GM21423 (cell line): Measurements from ENCODE around the gene PPIE.

ENCODE experiments used
- ATAC-seq: cut with Tn5 transposase; IDR thresholded peaks from one replicate; pipeline ENCODE4 v1.9.1; 2021; ENCODE audit warnings: mild to moderate bottlenecking, moderate library complexity; ENCODE audit not compliant: unreplicated experiment

The PPIE gene

GRCh38 chr1:39800471-39800835 is 61.8 kb downstream of the PPIE start:
- ATAC-seq = no peak

- ATAC-seq = no peak
These were observed 64.0 kb downstream of the PPIE start for GRCh38 chr1:39802496-39803260.

- ATAC-seq = no peak
These were observed 66.7 kb downstream of the PPIE start for GRCh38 chr1:39805385-39805784.

GRCh38 chr1:39808784-39809517 is 70.3 kb downstream of the PPIE start:
- no peak for ATAC-seq

DNA sequence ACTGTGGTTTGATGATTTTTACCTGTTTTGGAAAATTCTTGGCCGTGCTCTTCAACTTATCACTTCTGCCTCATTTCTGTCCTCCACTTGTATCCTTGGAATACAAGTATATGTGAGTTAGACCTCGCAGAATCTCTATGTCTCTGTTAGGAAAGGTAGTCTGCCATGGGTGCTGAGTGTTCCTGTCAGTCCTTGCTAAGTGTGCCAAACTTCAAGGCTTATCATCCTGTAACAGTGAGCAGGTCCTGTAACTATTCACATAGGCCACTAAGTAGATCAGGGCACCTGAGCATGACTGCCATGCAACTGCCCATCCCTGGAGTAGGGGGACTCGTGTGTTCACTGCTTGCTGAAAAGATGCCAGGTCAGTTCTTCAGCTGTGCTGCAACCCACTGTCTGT is 74.2 kb downstream of the PPIE start:
- no peak for ATAC-seq
